ENCODE data around the gene CCSER1.

DNA sequence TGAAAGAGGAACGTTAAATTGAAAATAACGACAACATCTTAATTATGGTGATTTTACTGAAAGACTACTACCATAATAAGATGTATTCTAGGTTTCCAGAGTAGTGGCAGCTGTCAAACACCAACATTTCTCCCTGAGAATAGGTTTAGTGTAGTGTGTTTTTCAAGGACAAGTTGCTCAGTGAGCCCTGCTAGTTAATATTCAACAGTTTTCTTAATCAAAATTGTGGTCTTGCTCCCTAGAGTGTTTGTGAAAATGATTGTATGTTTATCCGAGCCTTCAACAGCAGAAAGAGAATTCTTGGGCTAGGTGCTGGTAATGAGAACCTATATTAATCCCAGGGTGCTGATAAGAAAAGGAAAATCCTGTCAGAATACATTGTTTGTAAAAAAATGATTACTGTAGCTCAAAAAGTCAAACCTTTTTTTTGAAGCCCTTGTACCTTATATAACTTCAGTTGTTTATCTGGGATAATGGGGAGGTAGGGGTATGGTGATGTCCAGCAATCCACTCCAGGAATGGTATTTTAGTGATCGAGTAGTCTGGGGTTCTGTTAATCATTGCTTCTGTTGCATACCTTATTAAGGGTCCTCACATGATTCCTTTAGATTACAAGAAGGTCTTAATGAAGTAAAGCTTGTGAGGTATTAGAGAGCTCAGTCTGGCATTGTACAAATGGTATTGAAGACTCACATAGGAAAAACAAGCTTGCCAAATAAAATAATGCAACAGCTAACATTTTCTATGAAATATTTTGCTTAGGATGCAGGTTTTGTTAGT lies 110.7 kb downstream of the CCSER1 start:
- TF ChIP-seq, protein P1, sequence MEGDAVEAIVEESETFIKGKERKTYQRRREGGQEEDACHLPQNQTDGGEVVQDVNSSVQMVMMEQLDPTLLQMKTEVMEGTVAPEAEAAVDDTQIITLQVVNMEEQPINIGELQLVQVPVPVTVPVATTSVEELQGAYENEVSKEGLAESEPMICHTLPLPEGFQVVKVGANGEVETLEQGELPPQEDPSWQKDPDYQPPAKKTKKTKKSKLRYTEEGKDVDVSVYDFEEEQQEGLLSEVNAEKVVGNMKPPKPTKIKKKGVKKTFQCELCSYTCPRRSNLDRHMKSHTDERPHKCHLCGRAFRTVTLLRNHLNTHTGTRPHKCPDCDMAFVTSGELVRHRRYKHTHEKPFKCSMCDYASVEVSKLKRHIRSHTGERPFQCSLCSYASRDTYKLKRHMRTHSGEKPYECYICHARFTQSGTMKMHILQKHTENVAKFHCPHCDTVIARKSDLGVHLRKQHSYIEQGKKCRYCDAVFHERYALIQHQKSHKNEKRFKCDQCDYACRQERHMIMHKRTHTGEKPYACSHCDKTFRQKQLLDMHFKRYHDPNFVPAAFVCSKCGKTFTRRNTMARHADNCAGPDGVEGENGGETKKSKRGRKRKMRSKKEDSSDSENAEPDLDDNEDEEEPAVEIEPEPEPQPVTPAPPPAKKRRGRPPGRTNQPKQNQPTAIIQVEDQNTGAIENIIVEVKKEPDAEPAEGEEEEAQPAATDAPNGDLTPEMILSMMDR (conservative IDR thresholded peaks at IDR 0.05; ENCODE audit: low read length): no peak
- TF ChIP-seq EZH2phosphoT487 (IDR thresholded peaks at IDR 0.05; ENCODE audit: borderline replicate concordance): no peak

Data from Loucy (cell line).